Measurements from ENCODE around the gene THSD4. TPM values are rescaled to one million over a fixed set of nuclear protein-coding genes. Genes with fewer than 3 reads are reported as not detected.

The THSD4 gene
- total RNA-seq, 1 donor from 2014 or later = 151 TPM

GRCh38 chr15:71143373-71144310, 28.4 kb downstream of the THSD4 start:
- DNase-seq (ENCODE audit: low spot score in 2 of 2) = no peak
- Histone ChIP-seq H3K27ac (no peak overlapping the region), H3K9me3 (no peaks in the 10 kb centered on the region), H3K4me3 (no peak overlapping the region), H3K4me1 (peaks cover 0 to 2% of the 10 kb centered on the region in 2 donors), H3K27me3 (no peaks in the 10 kb centered on the region), H3K36me3 (no peaks in the 10 kb centered on the region)
- intact Hi-C loops (cut with DNase I) = no loop called here
- TF ChIP-seq CTCF (IDR thresholded peaks at IDR 0.05) = no peak

- Histone ChIP-seq H3K27ac (no peak overlapping the region), H3K36me3 (no peaks in the 10 kb centered on the region), H3K27me3 (no peaks in the 10 kb centered on the region), H3K9me3 (no peaks in the 10 kb centered on the region), H3K4me1 (peaks cover 4 to 13% of the 10 kb centered on the region in 2 donors), H3K4me3 (no peak overlapping the region)
- no peak for DNase-seq (ENCODE audit: low spot score in 2 of 2)
- TF ChIP-seq CTCF (IDR thresholded peaks at IDR 0.05) = no peak
- intact Hi-C loops (cut with DNase I) = no loop called here
Measured at GRCh38 chr15:71145648-71146047, 30.4 kb downstream of the THSD4 start.

- no peaks in the 10 kb centered on the region for H3K36me3 ChIP-seq
- intact Hi-C loops (cut with DNase I) = no loop called here
- no peak overlapping the region for H3K27ac ChIP-seq
- TF ChIP-seq CTCF (IDR thresholded peaks at IDR 0.05) = no peak
- no peaks in the 10 kb centered on the region for H3K27me3 ChIP-seq
- no peak for DNase-seq (ENCODE audit: low spot score in 2 of 2)
- peaks cover 11 to 21% of the 10 kb centered on the region in 2 donors for H3K4me1 ChIP-seq
- H3K4me3 ChIP-seq = no peak overlapping the region
- no peaks in the 10 kb centered on the region for H3K9me3 ChIP-seq
Measured at GRCh38 chr15:71146580-71146982, 31.3 kb downstream of the THSD4 start.

- intact Hi-C loops (cut with DNase I) = no loop called here
- H3K4me1 ChIP-seq = peaks cover 11 to 21% of the 10 kb centered on the region in 2 donors
Measured at GRCh38 chr15:71148048-71148447, 32.8 kb downstream of the THSD4 start.

More at GRCh38 chr15:71148048-71148447, 32.8 kb downstream of the THSD4 start:
- no peak for TF ChIP-seq CTCF (IDR thresholded peaks at IDR 0.05)
- no peak for DNase-seq (ENCODE audit: low spot score in 2 of 2)
- Histone ChIP-seq H3K27me3 (no peaks in the 10 kb centered on the region), H3K36me3 (no peaks in the 10 kb centered on the region), H3K27ac (no peak overlapping the region), H3K4me3 (no peak overlapping the region), H3K9me3 (no peaks in the 10 kb centered on the region)

All from ascending aorta (tissue), 2 donors.